ENCODE measurements around the gene RPL36AL.
A peak's percentile ranks its signal among the peaks of the same experiment; 100 is the strongest.
"Not testable (repeated sequence)": the region's sequence is repeated elsewhere in the genome, so short reads cannot be mapped to it uniquely, and the experiment has no call there.

RPL36AL gene

DNA sequence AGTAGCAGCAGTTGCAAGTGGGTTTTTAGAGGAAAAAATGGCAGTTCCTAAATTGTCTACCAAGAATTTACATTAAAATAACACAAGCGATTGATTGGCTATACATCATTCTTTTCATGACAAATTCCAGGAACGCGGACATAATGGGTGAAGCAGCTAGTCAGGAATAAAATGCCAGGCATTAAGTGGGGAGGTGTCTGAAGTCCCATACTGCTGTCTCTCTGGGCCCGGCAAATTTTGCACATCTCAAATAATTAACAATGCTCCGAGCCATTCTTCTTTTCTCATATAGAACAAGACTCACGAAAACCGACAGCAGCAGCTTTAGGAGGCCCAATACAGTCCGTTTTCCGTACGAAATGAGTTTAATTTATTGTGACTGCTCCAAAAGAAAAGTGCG is 696 bp downstream of the RPL36AL start:
- DNase-seq (ENCODE audit: low read depth in 4 of 4, low spot score in 1 of 4) = no peak

DNA sequence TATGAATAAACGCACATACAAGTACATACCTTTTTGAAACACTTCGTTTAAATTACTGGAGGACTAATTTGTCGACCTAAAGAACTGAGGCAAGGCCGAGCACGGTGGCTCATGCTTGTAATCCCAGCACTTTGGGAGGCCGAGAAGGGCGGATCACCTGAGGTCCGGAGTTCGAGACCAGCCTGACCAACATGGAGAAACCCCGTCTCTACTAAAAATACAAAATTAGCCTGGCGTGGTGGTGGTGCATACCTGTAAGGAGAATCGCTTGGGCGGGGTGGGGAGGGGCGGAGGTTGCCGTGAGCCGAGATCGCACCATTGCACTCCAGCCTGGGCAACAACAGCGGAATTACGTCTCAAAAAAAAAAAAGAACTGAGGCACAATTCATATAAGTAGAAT is 1.2 kb downstream of the RPL36AL start:
- not testable (repeated sequence) for DNase-seq (ENCODE audit: low read depth in 4 of 4, low spot score in 1 of 4)

GRCh38 chr14:49617852-49618519 is 2.4 kb downstream of the RPL36AL start:
- DNase-seq (ENCODE audit: low read depth in 4 of 4, low spot score in 1 of 4) = no peak

DNA sequence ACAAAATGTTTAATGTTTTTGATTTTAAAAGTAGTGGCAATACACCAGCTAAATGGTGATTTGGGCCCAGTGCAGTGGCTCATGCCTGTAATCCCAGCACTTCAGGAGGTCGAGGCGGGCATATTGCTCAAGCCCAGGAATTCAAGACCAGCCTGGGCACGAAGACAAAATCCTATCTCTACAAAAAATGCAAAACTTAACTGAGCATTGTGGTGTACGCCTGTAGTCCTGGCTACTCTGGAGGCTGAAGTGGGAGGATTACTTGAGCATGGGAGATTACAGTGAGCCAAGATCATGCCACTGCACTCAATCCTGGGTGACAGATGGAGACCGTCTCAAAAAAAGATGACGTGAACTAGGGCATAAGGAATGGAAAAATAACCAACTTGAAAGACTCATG is 4.7 kb downstream of the RPL36AL start:
- no peak for DNase-seq (ENCODE audit: low read depth in 4 of 4, low spot score in 1 of 4)

- no peak for DNase-seq (ENCODE audit: low read depth in 4 of 4, low spot score in 1 of 4)
Measured at GRCh38 chr14:49614196-49614595, 6.2 kb downstream of the RPL36AL start.

- no peak for DNase-seq (ENCODE audit: low read depth in 4 of 4, low spot score in 1 of 4)
Measured at GRCh38 chr14:49612671-49613070, 7.8 kb downstream of the RPL36AL start.

- DNase-seq (ENCODE audit: low read depth in 4 of 4, low spot score in 1 of 4) = no peak
Measured at GRCh38 chr14:49612251-49612650, 8.2 kb downstream of the RPL36AL start.

- DNase-seq (ENCODE audit: low read depth in 4 of 4, low spot score in 1 of 4) = no peak
Measured at GRCh38 chr14:49607583-49607982, 12.8 kb downstream of the RPL36AL start.

DNA sequence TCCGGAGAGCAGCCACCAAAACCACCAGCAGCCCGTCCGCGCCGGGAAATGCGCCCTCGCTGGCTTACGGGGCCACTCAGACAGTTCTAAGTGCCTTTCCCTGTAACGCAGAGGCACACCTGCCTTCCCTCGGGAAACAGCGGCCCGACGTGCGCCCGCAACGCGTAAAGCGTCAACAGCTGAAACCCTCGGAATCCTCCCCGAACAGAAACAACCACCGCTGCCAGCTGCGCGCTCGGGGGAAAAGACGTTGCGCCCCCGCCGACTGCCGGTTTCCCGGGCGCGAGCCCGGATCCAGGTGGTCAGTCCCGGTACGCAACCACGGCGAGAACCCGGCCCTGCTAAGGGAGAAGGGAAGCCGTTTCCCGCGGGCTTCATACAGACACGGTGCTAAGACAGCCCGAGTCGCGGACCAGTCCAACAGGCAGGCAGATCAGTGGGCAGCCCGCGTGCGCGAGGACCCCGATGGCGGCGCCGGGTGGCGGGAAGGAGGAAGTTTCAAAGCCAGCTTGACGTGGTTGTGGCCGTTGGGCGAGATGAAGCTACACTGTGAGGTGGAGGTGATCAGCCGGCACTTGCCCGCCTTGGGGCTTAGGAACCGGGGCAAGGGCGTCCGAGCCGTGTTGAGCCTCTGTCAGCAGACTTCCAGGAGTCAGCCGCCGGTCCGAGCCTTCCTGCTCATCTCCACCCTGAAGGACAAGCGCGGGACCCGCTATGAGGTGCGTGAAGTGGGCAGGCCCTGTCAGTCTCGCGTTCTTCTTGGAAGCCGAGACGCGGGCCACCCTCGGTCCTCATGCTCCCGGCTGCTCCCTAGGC is 21.7 kb downstream of the RPL36AL start, which contains the start of gene LRR1:
LRR1 (plus strand) TSS at position 456 of the 816 bp plus-strand sequence; CDS start at position 537, 81 bp downstream.
- peak; percentile 70 to 80 (median 74) for DNase-seq (ENCODE audit: low read depth in 4 of 4, low spot score in 1 of 4)

GRCh38 chr14:49598189-49598484 is 22.3 kb downstream of the RPL36AL start:
- DNase-seq (ENCODE audit: low read depth in 4 of 4, low spot score in 1 of 4) = no peak

- no peak for DNase-seq (ENCODE audit: low read depth in 4 of 4, low spot score in 1 of 4)
Measured at GRCh38 chr14:49594347-49595091, 25.9 kb downstream of the RPL36AL start.

GRCh38 chr14:49593016-49593415 is 27.4 kb downstream of the RPL36AL start:
- DNase-seq (ENCODE audit: low read depth in 4 of 4, low spot score in 1 of 4) = no peak

DNA sequence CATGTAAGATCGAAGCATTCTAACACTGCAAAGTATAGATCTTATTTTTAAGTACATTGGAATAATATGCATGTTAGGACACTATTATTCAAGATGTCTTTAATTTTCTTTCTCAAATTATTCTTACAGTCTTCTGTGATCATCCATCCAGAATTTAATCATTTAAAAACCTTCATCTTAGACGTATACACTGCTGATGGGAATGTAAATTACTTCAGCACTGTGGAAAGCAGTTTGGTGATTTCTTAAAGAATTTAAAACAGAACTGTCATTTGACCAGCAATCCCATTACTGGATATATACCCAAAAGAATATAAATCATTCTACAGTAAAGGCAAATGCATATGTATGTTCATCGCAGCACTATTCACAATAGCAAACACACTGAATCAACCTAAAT is 31.0 kb downstream of the RPL36AL start:
- DNase-seq (ENCODE audit: low read depth in 4 of 4, low spot score in 1 of 4) = no peak

GRCh38 chr14:49586673-49587460 is 33.6 kb downstream of the RPL36AL start:
- peak in 1 of 4 experiments; percentile 48 for DNase-seq (ENCODE audit: low read depth in 4 of 4, low spot score in 1 of 4)

GRCh38 chr14:49585803-49586672 is 34.4 kb downstream of the RPL36AL start, which contains the start of gene RPS29:
TSS of gene RPS29 (minus strand) at chr14:49586380. CDS start at chr14:49586346, 34 bp downstream.
- peak; percentile 93 to 98 (median 96) for DNase-seq (ENCODE audit: low read depth in 4 of 4, low spot score in 1 of 4)

GRCh38 chr14:49584981-49585640 is 35.3 kb downstream of the RPL36AL start:
- DNase-seq (ENCODE audit: low read depth in 4 of 4, low spot score in 1 of 4) = not testable (repeated sequence)

GRCh38 chr14:49584058-49584457 is 36.4 kb downstream of the RPL36AL start:
- DNase-seq (ENCODE audit: low read depth in 4 of 4, low spot score in 1 of 4) = no peak

DNA sequence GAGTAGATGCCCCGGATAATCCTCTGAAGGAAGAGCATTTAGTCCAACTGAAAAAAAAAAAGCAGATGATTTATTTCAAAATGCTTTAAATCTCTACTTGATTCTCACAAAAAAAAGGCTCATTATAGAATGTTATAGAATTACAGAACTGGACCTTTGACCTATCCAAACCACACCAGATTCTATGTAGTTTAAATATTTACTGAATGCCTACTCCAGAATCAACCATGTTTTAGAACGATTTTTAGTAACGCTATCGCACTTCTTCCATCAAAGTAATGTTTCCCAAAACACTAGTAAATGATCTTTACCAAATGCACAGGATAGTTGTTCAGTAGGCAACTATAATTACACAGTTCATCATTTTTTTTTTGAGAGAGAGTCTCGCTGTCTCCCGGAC is 36.8 kb downstream of the RPL36AL start:
- DNase-seq (ENCODE audit: low read depth in 4 of 4, low spot score in 1 of 4) = no peak
